GM19452 (cell line): ENCODE data around the gene SYNM.

ENCODE experiments used
- ATAC-seq: cut with Tn5 transposase; IDR thresholded peaks from one replicate; pipeline ENCODE4 v1.9.1; 2021; ENCODE audit not compliant: unreplicated experiment

SYNM gene

DNA sequence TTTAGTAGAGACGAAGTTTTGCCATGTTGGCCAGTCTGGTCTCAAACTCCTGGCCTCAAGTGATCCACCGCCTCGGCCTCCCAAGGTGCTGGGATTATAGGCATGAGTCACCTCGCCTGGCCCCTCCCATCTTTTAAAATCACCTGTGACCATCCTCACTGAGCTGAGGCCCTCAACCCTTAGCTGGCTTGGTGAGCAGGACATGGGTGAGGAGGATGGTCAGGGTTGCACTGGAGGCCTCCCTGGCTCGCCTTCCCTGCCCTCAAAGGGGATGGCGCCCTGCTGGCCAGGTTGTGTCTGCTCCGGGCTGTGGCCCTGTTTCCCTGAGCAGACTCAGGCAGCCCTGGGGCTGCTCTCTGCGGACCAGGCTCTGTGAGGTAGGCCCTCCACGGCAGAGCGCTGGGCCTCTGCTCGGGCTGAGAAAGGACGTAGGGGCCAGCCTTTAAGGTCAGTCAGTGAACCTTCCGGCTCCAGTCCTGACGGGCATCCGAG, 33.7 kb downstream of the SYNM start:
- ATAC-seq, result no peak

DNA sequence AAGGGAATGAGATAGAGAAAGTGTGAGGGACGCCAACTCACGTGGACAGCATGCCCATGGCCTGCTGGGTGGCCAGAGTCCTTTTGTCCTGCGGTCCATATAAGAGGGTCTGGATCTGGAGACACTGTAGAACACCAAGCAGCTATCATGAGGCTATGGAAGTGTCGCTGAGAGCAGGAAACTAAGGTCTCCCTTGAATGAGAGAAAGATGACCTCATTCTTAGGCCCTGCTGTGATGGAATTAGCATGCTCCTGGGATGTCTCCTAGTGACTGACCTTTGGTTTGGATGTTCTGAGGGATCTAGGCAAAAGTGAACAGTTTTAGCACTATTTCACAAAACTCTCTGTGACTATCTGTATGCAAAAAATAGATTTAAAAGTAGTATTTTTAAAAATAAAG, 34.4 kb downstream of the SYNM start:
- ATAC-seq, result no peak

DNA sequence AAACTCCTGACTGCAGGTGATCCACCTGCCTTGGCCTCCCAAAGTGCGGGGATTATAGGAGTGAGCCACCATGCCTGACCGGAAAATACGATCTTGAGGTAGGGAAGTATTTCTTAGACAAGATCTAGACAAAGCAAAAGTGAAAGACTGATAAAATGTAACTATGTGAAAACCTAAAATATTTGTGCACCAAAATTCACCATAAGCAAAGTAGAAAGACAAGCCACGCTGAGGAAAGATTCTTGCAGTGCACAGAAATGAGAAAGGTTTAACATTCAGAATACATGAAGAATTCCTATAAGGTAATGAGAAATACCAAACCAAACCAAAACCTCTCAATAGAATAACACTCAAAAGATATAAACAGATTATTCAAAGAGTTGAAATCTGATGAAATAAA, 35.7 kb downstream of the SYNM start:
- ATAC-seq, result no peak

DNA sequence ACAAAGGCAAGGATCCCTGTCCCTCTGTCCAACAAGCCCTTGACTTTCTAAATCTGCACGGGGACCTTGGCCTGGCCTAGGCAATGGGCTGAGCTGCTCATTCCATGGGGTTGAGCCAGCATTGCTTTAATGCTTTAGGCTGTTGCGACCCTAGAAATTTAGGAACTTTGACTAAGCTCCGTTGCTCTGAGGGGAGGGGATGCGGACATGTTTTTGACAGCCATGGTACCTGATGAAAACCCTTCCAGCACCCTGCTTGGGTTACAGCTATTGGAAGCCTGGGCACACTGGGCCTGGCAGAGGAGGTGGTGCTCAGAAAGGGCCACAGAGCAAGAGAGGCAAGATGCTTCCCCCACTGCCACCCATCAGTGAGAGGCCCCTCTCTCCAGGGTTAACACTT, 37.1 kb downstream of the SYNM start:
- no peak for ATAC-seq

DNA sequence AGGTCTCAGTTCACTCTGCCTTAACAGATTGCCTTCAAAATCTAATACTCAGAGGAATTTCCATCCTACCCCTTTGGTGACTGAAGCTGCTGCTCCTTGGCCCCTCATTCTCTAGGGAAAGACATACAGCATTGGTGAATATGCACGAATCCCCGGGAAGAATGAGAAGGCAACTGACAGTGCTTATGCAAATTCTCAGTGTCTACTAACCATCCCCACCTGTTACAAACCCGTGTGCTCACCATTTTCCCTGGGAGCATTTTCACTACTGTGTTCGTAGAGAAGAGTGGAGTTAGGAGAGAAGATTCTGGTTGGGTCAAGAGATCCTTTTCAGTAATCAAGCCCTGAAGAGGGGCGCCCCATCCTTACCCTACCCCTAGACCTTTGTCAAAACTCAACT, 37.7 kb downstream of the SYNM start:
- no peak for ATAC-seq

- no peak for ATAC-seq
Observed at GRCh38 chr15:99143242-99143641, 38.4 kb downstream of the SYNM start.

GRCh38 chr15:99143655-99144610, 39.1 kb downstream of the SYNM start:
- no peak for ATAC-seq

DNA sequence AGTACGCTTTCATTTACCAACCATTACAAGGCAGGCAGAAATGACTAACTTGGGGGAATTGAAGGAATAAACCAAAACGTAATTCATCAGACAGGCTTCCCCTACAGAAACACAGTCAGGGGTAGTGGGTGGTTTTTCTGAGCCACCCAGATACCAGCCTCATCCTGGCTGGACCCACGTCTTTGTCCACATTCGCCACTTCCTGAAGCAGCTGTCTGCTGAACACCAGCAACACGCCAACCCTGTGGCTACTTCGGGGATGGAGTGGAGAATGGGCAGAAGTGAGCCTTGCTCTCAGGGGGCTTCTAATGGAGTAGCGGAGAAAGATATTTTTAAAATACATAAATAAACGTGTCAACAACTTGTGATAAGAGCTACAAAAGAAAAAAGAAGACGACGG, 40.1 kb downstream of the SYNM start:
- ATAC-seq, result no peak

- ATAC-seq, result no peak
Observed at GRCh38 chr15:99145778-99146177, 40.9 kb downstream of the SYNM start.

DNA sequence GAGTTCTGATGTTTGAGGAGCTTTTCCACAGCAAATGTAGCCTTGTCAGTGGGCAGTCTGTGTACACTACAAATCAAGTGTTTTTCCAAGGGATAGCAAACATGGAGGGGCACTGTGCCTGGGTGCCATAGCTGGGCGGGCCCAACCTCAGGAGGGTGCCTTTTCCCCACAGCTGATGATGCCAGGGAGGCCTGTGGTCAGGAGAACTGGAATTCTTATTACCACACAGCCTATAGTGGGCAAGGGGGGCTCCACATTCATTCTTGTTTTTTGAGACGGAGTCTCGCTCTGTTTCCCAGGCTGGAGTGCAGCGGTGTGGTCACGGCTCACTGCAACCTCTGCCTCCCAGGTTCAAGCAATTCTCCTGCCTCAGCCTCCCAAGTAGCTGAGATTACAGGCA, 41.8 kb downstream of the SYNM start:
- no peak for ATAC-seq

GRCh38 chr15:99148851-99149276, 44.0 kb downstream of the SYNM start:
- ATAC-seq, result no peak

GRCh38 chr15:99149366-99149765, 44.5 kb downstream of the SYNM start:
- ATAC-seq, result no peak

DNA sequence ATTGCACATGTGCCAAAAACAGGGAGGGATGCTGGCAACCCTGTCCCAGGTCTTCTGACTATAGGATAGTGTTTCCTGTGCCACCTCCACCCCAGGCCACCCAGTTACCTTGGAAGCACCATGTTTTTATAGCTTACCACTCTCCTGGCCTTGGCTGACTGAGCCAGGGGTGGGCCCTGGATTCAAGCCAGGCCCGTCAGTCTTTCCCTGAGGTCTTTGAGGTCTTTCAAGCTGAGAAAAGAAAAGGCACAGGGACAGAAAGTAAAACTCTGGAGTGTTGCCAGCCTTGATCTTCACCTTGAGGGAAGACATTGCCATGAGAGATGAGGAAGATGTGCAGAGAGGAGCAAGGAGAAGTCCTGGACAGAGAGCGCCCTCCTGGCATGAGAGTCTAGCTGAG, 46.3 kb downstream of the SYNM start:
- ATAC-seq, result no peak

- ATAC-seq, result no peak
Observed at GRCh38 chr15:99153026-99153535, 48.2 kb downstream of the SYNM start.

DNA sequence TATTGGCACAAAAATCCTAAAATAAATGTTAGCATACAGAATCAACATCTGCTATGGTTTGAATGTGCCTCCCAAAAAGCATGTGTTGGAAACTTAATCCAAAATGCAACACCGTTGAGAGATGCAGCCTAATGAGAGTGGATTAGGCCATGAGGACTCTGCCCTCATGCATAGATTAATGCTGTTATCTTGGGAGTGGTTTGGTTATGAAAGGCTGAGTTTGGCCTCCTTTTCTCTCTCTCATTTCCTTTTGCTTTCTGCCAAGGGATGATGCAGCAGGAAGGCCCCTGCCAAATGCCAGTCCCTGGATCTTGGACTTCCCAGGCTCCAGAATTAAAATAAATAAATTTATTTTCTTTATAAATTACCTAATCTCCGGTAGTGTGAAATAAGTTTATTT, 49.4 kb downstream of the SYNM start:
- ATAC-seq, result no peak

GRCh38 chr15:99155961-99156443, 51.1 kb downstream of the SYNM start:
- no peak for ATAC-seq

DNA sequence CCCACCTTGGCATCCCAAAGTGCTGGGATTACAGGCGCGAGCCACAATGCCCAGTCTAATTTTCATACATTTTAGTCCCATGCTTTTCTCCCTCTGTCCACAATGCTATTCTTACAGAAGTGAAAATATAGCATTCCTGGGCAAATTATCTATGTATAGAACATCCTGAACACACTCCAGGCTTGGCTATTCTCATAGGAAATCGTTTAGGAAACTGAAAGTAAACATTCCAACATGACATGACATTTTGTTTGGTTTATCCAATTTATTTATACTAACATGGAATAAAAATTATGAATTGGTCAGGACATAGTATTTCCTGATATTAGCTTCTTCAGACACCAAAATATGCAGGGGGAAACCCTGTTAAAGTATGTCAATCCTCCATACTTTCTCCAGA, 52.6 kb downstream of the SYNM start:
- ATAC-seq, result no peak

DNA sequence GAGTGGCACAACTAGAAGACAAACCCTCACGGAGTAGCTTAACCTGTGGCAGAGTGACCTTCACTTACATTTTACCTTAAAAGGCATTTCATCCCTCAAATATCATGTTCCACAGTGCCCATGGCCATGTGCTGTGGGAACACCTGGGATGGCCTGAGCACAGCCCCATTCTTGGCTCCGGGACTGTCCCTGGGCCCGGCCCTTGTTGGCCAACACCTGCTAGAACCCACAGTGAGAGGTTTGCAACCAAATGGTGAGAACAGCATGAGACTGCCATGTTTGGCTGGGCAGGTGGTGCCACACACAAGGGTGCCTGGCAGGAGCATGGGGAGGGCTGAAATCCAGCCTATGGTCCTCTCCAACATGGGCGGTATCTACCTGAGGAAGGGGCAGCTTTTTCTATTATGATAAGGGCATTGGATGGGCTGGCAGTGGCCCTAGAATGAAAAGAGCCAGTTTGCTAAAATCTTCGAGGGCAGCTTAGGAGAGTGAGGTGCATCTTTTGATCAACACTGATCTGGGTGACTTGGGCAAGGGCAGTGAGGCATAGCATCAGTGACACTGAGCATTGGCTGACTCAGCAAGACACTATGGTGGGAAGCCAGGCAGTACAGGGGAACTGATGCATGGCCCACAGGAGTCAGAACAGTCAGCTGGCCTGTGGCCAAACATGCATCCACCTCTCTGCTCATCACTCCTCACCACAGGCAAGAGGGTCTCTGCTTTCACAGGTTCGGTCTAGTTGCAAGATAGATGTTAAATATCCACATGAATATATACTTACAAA, 53.9 kb downstream of the SYNM start:
- no peak for ATAC-seq

- ATAC-seq, result no peak
Observed at GRCh38 chr15:99163271-99164062, 58.6 kb downstream of the SYNM start.

- no peak for ATAC-seq
Observed at GRCh38 chr15:99164119-99164518, 59.2 kb downstream of the SYNM start.
